HG03095 (cell line): ENCODE results near the gene ADGRG7.

Experiments
- ATAC-seq: cut with Tn5 transposase; IDR thresholded peaks from one replicate; pipeline ENCODE4 v1.9.1; 2021; ENCODE audit warnings: moderate library complexity; ENCODE audit not compliant: unreplicated experiment

ADGRG7 gene

DNA sequence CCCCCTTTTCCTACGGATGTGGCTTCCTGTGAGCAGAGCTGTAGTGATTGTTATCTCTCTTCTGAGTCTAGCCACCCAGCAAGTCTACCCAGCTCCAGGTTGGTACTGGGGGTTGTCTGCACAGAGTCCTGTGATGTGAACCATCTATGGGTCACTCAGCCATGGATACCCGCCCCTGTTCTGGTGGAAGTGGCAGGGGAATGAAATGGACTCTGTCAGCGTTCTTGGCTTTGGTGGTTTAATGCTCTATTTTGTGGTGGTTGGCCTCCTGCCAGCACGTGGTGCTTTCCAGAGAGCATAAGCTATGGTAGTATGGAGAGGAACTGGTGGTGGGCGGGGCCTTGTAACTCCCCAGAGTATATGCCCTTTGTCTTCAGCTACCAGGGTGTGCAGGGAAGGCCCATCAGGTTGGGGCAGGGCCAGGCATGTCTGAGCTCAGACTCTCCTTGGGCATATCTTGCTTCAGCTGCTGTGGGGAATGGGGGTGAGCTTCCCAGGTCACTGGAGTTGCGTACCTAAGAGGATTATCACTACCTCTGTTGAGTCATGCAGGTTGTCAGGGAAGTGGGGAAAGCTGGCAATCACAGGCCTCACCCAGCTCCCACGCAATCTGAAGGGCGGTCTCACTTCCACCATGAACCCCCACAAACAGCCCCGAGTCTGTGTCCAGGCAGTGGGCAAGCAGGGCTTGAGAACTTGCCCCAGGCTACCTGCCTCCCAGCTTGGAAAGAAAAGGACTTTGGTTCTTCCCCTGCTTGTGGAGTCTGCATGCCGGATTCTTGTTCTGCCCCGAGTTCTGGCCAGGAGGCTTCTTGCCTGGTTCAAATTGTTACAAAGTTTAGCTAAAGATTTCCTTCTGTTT lies 9.0 kb upstream of the ADGRG7 start:
- no peak for ATAC-seq

DNA sequence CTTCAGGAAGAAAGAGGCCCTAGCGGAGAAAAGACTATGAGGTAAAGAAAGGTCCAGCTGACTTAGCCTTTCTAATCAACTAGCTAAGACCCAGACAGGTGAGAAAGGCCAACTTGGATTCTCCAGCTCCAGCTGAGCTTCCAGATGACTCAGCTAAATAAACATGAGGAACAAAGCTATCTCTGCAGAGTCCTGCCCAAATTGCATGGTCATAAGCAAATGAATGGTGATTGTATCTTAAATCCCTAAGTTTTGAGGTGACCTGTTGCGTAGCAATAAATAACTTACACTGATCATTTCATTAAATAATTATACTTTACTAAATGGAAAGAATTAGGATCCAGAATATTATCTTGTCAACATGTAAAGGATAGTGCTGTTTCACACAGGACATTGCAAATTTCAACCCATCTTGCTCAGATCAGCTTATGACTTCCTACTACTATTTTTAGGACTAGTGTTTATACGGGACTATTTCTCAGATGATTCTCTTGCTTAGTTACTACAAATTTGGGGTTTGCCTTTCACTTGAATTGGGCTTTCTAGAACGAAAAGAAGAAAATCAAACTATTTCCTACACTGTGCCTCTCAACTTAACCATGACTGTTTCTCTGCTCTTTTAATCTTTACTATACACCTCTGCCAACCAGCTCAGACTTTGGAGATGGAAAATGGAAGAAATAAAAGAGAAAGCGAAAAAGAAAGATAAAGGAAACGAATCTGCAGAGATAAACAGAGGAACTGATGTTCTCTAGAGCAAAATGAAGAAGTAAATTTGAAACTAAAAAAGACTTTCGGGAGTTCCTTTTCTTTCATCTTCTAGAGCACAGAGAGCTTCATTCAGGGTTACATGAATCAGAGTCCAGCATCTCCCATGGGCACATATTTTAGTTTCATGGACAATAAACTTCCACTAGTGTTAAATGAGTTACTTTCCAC lies 6.6 kb upstream of the ADGRG7 start:
- peak; percentile 48 for ATAC-seq

DNA sequence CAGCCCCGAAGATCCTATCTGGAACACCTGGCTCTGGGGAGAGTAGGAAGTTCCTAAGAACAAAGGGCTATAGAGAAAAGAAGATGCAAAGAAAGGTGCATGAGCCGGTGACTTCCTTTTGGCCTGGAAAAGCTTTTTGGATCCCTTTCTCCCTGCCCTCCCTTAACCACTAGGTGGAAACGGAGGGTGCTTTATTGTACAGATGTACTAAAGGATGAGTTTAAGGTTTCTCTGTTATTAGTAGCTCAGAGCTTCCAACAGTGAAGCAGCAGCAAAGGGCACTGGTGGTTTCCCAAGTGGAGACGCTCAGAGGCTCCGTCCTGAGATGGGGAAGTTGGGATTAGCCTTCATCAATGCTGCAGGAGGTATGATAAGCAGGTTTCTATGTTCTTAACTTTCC lies 5.9 kb upstream of the ADGRG7 start:
- ATAC-seq: peak; percentile 44

DNA sequence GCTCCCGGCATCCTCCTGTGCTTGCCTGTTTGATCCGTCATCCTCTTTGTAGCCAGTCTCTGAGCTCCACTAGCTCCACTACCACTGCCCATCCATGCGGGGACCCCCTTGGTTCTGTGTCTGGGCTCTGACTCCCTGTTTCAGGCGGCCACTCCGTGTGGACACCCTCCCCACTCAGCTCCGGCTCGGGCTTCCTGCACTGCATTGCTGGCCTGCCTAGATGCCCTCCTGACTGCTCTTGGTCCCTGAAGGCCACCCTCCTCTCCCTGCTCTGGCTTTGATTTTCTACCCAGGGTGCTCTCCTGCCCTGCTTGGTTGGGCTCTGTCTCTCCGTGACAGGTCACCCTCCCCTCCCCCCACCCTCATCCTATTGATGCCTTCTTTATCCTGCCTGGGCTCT lies 4.0 kb upstream of the ADGRG7 start:
- no peak for ATAC-seq

DNA sequence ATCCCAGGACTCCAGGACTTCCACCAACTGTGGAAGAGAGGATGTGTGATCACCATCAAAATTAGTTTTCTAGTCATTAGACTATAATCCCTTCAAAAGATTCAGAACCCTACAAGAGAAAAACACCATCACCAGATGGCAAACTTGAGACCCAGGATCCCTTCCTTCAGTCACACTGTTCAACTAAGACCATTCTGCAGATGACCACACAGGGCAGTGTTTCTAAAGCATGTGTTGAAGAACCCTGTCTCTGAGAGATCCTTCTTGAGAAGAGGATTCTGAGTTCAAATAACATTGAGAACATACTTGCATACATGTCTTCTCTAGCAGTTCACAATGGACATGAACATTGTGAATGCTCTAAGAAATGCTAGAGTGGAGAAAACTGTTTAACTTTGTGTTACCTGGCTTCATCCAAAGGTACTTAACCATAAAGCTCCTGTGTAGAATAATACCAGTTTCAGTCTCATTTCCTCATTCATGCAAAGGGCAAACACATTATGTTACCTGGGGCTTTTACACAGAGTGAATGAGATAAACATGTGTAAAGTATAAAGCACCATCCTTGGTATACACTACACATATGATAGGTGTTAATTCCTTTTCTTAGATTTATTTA lies 2.4 kb upstream of the ADGRG7 start:
- ATAC-seq: peak; percentile 62

DNA sequence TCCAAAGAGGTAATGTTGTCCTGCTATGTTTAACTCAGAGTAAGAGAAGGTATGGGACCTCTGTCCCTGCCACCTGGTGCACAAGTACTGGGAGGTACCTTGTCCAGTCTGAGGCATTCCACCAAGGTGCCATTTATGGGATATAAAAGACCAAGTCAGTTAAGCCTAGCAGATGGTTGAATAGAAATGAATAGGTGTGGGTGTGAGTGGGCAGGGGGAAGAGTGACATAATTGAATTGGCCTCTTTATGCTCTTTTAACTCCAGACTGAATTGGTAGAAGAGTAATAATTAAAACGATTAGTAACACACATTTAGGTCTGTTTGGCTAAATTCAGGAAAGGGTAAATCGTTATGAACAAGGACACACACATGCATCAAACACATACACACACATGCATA lies 562 bp downstream of the ADGRG7 start:
- no peak for ATAC-seq

DNA sequence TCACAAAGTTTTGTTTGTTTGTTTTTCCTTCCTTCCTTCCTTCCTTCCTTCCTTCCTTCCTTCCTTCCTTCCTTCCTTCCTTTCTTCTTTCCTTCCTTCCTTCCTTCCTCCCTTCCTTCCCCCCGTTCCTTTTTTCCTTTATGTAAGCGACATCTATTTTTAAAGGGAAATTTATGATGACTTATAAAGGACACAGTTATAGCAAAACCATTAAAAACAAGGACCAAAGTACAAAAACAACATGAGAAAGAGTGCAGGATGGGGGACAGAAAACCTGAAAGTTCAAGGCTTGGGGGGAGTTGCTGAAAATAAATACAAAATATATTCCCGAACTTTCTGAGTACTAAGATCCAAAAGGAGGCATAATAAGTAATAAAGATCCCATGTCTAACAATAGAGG lies 1.8 kb downstream of the ADGRG7 start:
- no peak for ATAC-seq

DNA sequence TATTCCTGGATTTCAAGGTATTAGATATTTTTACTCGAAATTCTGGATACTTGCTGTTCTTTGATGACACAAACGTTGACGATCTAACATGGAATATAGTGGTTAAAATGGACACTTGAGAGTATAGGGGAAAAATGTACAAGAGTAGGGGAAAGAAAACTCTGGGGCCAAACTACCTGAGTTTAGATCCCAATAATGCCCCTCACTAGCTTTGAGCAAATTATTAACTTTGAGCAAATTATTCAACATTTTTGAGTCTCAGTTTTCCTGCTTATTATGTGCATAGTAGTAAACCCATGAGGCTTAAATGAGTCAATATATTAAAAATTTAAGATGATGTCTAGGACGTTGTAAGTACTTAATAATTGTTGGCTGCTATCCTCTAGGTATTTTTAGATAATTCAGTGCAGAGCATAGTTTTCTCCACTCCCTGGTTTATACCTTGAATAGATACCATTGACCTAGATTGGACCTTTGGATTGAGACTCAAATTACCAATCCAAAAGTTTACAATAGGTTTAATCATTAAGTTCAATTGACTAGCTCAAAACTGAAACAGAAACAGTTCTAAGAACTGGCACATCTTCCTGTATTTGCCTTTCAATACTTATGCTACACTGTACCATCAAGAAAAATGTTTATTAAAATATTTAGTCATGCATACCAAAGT lies 4.5 kb downstream of the ADGRG7 start:
- ATAC-seq: no peak

DNA sequence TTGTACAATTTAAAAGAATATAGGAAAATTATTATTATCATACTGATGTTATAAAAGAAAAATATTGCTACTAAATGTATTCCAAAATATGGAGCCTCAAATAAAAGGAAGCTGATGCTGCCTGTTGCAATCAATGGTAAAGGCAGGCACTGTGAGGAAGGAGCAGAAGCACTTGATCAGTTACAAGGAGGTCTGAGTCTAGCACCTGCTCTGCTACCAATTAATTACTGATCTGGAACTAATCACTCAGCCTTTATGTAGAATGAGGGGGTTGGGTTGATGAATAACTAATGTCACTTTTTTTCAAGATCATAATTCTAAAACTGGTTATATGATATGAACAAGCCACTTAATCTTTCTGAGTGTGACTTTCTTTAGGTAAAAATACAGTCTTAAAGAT lies 5.5 kb downstream of the ADGRG7 start:
- no peak for ATAC-seq

DNA sequence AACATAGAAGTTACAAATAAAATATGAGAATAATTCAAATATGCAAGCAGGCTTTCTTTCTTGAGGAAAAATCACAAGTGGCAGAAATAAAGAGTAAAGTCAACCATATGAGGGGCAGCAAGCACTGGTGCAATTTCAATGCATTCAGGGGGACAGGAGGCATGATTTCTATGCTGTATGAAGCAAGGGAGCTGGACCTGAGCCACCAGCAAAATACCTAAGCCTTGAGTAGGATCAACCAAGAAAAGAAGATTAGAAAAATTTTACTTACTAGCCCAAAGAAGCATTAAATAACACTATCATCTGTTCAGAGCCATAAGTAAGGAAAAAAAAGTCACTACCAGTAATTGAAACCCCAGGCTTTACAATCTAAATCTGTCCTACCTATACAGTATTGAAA lies 6.3 kb downstream of the ADGRG7 start:
- ATAC-seq: no peak

DNA sequence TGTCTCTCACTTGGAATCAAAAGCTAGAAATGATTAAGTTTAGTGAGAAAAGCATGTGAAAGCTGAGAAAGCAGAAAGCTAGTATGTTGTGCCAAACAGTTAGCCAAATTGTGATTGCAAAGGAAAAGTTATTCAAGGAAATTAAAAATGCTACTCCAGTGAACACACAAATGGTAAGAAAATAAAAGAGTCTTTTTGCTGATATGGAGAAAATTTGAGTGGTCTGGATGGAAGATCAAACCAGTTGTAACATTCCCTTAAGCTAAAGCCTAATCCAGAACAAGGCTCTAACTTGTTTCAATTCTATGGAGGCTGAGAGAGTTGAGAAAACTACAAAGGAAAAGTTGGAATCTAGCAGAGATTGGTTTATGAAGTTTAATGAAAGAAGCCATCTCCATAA lies 11.8 kb downstream of the ADGRG7 start:
- no peak for ATAC-seq

DNA sequence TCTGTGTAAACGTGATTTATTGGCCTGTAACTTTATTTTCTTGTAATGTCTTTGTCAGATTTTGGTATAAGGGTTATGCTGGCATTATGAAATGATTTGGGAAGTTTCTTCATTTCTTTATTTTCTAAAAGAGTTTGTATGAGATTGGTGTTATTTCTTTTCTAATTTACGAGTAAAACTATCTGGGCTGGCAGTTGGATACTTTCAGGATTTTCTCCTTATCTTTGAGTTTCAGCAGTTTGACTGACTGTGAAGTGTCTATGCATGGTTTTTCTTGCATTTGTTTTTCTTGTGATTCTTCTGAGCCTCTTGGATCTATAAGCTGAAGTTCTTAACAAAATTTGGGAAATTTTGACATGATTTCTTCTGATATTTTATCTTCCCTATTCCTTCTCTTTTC lies 18.1 kb downstream of the ADGRG7 start:
- no peak for ATAC-seq

DNA sequence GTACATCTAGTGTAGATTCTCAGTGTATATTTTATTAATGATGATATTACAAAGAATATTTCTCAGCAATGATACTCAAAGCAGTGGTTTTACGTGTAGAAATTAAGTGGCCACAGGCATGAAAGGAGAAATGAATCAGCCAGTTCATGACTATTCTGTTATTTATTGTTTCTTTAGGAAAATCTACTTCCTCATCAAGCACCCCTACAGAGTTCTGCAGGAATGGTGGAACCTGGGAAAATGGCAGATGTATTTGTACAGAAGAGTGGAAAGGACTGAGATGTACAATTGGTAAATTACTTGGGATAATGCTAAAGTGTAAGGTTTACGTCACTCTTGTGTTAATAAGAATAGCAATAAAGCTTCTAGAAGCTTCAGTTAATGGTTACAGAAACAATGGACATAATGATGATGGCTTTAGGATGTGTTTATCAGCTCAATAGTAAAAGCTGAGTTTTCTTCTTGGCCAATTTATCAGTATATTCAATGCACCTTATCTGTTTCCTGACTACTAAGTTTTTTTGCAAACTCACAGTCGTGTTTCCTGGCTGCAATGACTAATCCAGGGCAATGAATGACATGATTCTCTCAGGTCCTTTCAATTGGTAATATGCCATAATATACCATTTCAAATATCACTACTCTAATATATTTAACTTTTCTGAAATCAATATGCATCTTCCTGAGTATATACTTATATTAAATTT lies 20.2 kb downstream of the ADGRG7 start:
- ATAC-seq: no peak

DNA sequence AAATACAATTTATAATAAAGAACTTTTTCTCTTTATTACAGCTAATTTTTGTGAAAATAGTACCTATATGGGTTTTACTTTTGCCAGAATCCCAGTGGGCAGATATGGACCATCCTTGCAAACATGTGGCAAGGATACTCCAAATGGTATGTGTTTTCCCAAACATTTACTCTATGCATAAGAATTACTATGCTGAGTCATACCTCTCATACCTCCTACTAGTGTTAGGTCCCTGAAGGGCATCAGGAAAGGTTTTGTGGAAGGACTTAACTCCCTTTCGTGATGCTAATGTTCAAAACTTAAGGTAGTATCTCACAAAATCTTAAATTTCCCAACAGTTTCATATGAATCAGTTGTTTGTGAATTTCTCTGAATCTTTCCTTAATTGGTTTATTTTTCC lies 21.3 kb downstream of the ADGRG7 start:
- ATAC-seq: no peak

DNA sequence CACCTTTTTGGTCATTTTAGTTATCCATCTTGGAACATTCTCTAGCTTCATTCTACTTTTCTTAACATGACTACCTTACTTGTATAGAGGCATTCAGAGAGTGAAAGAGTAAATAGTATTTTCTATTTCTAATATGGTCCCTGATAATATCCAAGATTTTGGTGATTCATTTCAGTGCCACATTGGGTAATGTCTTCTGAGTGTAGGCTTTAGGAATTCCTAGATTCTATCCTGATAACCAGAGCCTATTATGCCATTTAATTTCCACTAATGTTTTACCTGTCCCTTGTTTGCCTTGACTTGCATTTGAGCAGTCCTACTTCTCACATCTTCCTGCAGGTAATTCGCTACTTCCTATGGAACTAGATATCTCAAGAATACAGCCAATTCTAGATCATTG lies 21.8 kb downstream of the ADGRG7 start:
- ATAC-seq: no peak

DNA sequence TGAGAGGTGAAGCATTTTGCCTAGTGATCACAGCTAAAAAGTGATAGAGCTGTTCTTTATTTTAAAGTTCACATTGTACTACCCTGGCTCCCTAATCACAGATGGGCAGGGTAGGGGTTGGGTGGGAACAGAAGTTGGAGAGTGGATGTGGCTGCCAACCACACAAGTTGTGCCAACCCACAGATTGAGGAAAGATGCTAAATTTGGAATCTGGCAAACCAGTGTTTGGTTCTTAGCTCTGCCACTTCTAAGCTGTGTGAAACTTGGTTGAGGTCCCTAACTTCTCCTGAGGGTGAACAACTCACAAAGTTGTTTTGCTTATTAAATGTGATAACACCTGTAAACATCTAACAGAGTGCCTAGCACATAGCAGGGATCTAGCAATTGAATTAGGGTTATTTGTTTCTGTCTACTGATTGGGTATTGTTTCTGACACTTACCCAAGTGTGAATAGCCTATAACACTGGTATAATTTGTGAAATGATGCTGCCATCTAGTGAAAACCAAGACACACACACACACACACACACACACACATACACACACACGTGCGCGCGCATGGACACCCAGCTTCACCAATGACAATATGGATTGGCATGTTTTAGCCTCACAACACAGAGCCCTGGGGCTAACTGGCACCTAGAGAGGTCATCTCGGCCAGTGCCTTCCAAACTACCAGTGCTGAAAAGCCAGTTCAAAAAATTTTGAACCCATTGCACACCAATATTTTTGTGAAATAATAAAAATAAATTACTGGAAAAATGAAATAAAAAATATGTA lies 25.3 kb downstream of the ADGRG7 start:
- no peak for ATAC-seq

DNA sequence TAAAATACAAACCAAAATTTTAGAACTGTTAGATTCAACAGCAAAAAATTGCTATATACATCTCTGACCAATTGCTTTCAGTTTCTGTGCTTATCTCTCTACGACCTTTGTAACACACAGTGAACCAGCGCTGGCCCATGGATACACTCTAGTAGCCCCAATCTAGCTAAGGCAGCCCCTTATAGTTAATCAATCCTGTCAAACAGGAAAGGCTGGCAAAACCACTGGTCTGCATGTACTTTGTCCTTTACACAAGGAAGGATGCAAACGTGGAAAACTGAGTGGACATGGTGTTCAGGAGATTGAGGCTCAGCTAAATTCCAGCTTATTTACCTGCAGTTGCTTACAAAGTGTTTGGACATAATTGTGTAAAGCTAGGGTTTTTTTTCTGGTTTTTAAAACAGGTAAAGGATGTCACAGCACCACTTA lies 25.9 kb downstream of the ADGRG7 start:
- no peak for ATAC-seq

DNA sequence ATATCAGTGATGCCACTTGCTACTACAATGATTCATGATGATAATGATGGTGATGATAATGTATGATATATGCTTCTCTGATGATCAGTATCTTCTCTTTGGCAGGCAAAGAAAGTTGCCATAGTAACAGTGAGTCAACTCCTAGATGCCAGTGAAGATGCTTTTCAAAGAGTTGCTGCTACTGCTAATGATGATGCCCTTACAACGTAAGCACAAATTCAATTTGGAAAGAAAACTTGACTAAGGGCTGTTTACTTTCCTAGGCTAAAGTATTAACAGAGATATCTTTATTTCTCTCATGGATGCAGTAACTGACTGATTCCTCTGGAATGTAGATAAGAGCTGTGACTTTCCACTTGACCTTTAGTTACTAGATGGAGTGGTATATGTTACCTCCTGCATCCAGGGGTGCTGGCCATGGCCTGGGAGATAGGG lies 27.8 kb downstream of the ADGRG7 start:
- no peak for ATAC-seq

DNA sequence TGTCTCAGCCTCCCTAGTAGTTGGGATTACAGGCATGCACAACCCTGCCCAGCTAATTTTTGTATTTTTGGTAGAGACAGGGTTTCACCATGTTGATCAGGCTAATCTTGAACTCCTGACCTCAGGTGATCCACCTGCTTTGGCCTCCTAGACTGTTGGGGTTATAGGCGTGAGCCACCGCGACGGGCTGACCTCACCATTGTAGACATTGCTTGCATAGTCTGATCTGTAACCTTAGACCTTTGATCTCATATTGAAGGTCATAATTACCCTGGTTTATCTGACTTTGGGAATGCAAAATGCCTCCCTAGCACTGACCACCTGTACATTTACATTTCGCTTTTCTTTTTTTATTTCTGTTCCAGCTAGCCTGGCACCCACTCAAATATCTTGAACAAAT lies 31.2 kb downstream of the ADGRG7 start:
- no peak for ATAC-seq
